GM12873 (cell line): Measurements from ENCODE around the gene SDHA.

Experiments
- CTCF ChIP-seq: IDR thresholded peaks from 2 replicates; pipeline ENCODE4 v1.5.1; 2012; ENCODE audit warnings: low read depth, mild to moderate bottlenecking, moderate library complexity, low read length, control low read depth; ENCODE audit not compliant: insufficient read depth; ENCODE audit errors: missing control alignments

The SDHA gene

GRCh38 chr5:181160-181559, 37.0 kb upstream of the SDHA start:
- no peak for TF ChIP-seq CTCF

GRCh38 chr5:181566-181965, 36.6 kb upstream of the SDHA start:
- no peak for TF ChIP-seq CTCF

GRCh38 chr5:182126-182525, 36.0 kb upstream of the SDHA start:
- no peak for TF ChIP-seq CTCF

GRCh38 chr5:184471-184870, 33.6 kb upstream of the SDHA start:
- no peak for TF ChIP-seq CTCF

GRCh38 chr5:185095-186070, 32.7 kb upstream of the SDHA start:
- no peak for TF ChIP-seq CTCF

- no peak for TF ChIP-seq CTCF
Observed at GRCh38 chr5:186091-187041, 31.8 kb upstream of the SDHA start.

- no peak for TF ChIP-seq CTCF
Observed at GRCh38 chr5:187042-187431, 31.1 kb upstream of the SDHA start.
